ENCODE data around the gene PAX9. TPM values are rescaled to one million over a fixed set of nuclear protein-coding genes. Genes with fewer than 3 reads are reported as not detected.

PAX9 gene
- total and polyA plus RNA-seq, 2 of the 13 experiments (the other 11 are each of a cell fraction or from before 2014, with no cell fraction given), result 0.03 TPM; not detected in 1

- TF ChIP-seq ZSCAN5A (CRISPR knock-in tag; IDR thresholded peaks at IDR 0.05; ENCODE audit: borderline replicate concordance) (no peak), MYC (CRISPR knock-in tag; IDR thresholded peaks at IDR 0.05; ENCODE audit: borderline replicate concordance) (no peak), ZNF768 (CRISPR knock-in tag; IDR thresholded peaks at IDR 0.05) (peak; percentile 12; the same call in 1 of the 2 replicates), ZNF354B (CRISPR knock-in tag; IDR thresholded peaks at IDR 0.05) (no peak), ZC3H13 (CRISPR knock-in tag; IDR thresholded peaks at IDR 0.05) (no peak), EZH2 (conservative IDR thresholded peaks at IDR 0.05; ENCODE audit: low read depth, low read length) (peak; percentile 3; the same call in 1 of the 2 replicates), NFATC3 (CRISPR knock-in tag; IDR thresholded peaks at IDR 0.05) (no peak), REL (CRISPR knock-in tag; conservative IDR thresholded peaks at IDR 0.05) (no peak), FOXO4 (CRISPR knock-in tag; conservative IDR thresholded peaks at IDR 0.05) (0 out of 2 replicates have a peak, but pooled peaks have one; percentile 50), AHR (CRISPR knock-in tag; IDR thresholded peaks at IDR 0.05) (no peak), NBN (conservative IDR thresholded peaks at IDR 0.05) (no peak), GABPB1 (CRISPR knock-in tag; IDR thresholded peaks at IDR 0.05) (no peak), HNF4A (CRISPR knock-in tag; IDR thresholded peaks at IDR 0.05) (no peak), HOXA9 (CRISPR knock-in tag; IDR thresholded peaks at IDR 0.05; ENCODE audit: borderline replicate concordance) (no peak), SMAD9 (CRISPR knock-in tag; IDR thresholded peaks at IDR 0.05) (no peak), MAF1 (CRISPR knock-in tag; IDR thresholded peaks at IDR 0.05; ENCODE audit: borderline replicate concordance) (0 out of 2 replicates have a peak, but pooled peaks have one; percentile 44), ZNF740 (CRISPR knock-in tag; IDR thresholded peaks at IDR 0.05) (no peak), ZNF138 (CRISPR knock-in tag; IDR thresholded peaks at IDR 0.05; ENCODE audit: low read depth) (no peak), ZMYM4 (CRISPR knock-in tag; IDR thresholded peaks at IDR 0.05) (0 out of 2 replicates have a peak, but pooled peaks have one; percentile 22), ZNF790 (CRISPR knock-in tag; IDR thresholded peaks at IDR 0.05; ENCODE audit: borderline replicate concordance) (no peak)
Observed at GRCh38 chr14:36660736-36661505, 739 bp upstream of the PAX9 start (continued).

Measured in HepG2 (cell line).